CD4-positive, alpha-beta T cell (primary cell): ENCODE results near the gene ZNF282. TPM values are rescaled to one million over a fixed set of nuclear protein-coding genes. Genes with fewer than 3 reads are reported as not detected.

Experiments
- ATAC-seq: fragments of 200-7000 bp; cut with Tn5 transposase; one replicate; pipeline ENCODE4 v1.10.0; 2022; ENCODE audit warnings: mild to moderate bottlenecking; ENCODE audit not compliant: poor library complexity
- CTCF ChIA-PET: fragments of 350-600 bp; sonication (Branson Sonifier 250); formaldehyde crosslinking; loops from one replicate; lab custom pipeline; 2021; ENCODE audit warnings: antibody characterized with exemption, inconsistent platforms; lab: Charles Lee
- POLR2A ChIA-PET: fragments of 350-600 bp; sonication (Branson Sonifier 250); formaldehyde crosslinking; loops from one replicate; lab custom pipeline; 2021; ENCODE audit warnings: antibody characterized with exemption, inconsistent platforms; lab: Charles Lee
- DNase-seq, 14 experiments: peaks; one replicate each; pipeline ENCODE4 v3.0.0-alpha.2; 2013 to 2020; ENCODE audit warnings: mixed read lengths in 2 of 14
- H3K27ac ChIP-seq, 2 donors: one replicate each; pipeline versions ENCODE4 v1.5.1 to v1.7.0; 2013; ENCODE audit warnings: low read length in 2 of 2, low read depth in 1 of 2, mild to moderate bottlenecking in 1 of 2
- H3K27me3 ChIP-seq, 2 experiments: 1 replicate in 1 of 2; 2 replicates in 1 of 2; pipeline versions ENCODE4 v1.6.1 to v1.7.0; 2013; ENCODE audit warnings: low read length in 2 of 2, control low read depth in 1 of 2, mild to moderate bottlenecking in 1 of 2, moderate library complexity in 1 of 2; ENCODE audit not compliant: insufficient read depth in 2 of 2, control insufficient read depth in 1 of 2
- H3K36me3 ChIP-seq: one replicate; pipeline ENCODE4 v1.6.1; 2013; ENCODE audit warnings: low read length, control low read depth; ENCODE audit not compliant: insufficient read depth
- H3K4me1 ChIP-seq: one replicate; pipeline ENCODE4 v1.6.1; 2013; ENCODE audit warnings: low read length, control low read depth; ENCODE audit not compliant: insufficient read depth
- H3K4me3 ChIP-seq: one replicate; pipeline ENCODE4 v1.5.1; 2013; ENCODE audit warnings: mild to moderate bottlenecking, low read length, moderate library complexity
- H3K9me3 ChIP-seq, 2 experiments: 1 replicate in 1 of 2; 2 replicates in 1 of 2; pipeline versions ENCODE4 v1.6.1 to v1.7.0; 2013; ENCODE audit warnings: low read length in 2 of 2, mild to moderate bottlenecking in 2 of 2, control low read depth in 1 of 2, moderate library complexity in 1 of 2; ENCODE audit not compliant: control insufficient read depth in 1 of 2, insufficient read depth in 1 of 2
- H3K27ac Mint-ChIP-seq: one replicate; pipeline ENCODE4 v1.8.0; 2020; ENCODE audit warnings: mixed read lengths
- H3K27me3 Mint-ChIP-seq: one replicate; pipeline ENCODE4 v1.8.0; 2021; ENCODE audit warnings: mixed read lengths
- H3K36me3 Mint-ChIP-seq: one replicate; pipeline ENCODE4 v1.8.0; 2021; ENCODE audit warnings: low read depth, mixed read lengths
- H3K4me1 Mint-ChIP-seq: one replicate; pipeline ENCODE4 v1.8.0; 2021; ENCODE audit warnings: low read depth, mixed read lengths
- H3K4me3 Mint-ChIP-seq: one replicate; pipeline ENCODE4 v1.8.0; 2020; ENCODE audit warnings: mild to moderate bottlenecking, mixed read lengths
- H3K9me3 Mint-ChIP-seq: one replicate; pipeline ENCODE4 v1.8.0; 2020; ENCODE audit warnings: mixed read lengths
- intact Hi-C, 2 experiments: fragments of 100-400 bp; cut with DNase I in 1 of 2; cut with micrococcal nuclease in 1 of 2; formaldehyde crosslinking; loops; one replicate each; pipeline versions ENCODE4 v1.15.1 to v1.9.0; 2023 to 2025; cut with DNase I, micrococcal nuclease
- total RNA-seq, 174 experiments: library from RNA in 2 of 174; stranded (reverse) in 2 of 174; gene quantifications; one replicate each; pipeline ENCODE4 v1.2.3 and lab custom pipeline; 2021 to 2026
- TF ChIP-seq, protein P1 (sequence below): fragments of 200-600 bp; IDR thresholded peaks from one replicate; pipeline ENCODE4 v1.8.0; 2022; ENCODE audit warnings: antibody characterized with exemption, mild to moderate bottlenecking

ZNF282 gene
- total RNA-seq, 2 experiments from 2014 or later, result 13.3 to 15.6 TPM

DNA sequence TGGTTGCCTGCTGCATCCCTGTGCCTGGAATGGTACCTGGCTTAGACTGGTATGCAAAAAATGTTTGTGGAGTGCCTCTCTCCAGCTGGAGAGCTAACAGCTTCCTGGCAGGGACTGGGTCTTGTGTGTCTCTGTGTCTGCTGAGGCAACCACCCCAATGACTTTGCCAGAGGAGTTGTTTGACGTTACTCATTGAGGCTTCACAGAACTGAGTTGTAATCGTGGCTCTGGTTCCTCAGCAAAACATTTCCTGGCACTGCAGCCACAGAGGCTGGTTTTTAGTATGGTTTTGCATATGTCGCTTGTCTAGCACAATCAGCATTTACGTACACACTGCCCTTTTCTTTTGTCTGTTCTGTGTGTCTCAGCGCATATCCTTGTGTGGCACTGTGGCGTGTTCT, 7.5 kb downstream of the ZNF282 start:
- Mint-ChIP-seq H3K27me3 (no peaks in the 10 kb centered on the region), H3K27ac (no peak overlapping the region), H3K4me1 (peaks cover 16% of the 10 kb centered on the region), H3K9me3 (no peaks in the 10 kb centered on the region), H3K4me3 (no peak overlapping the region), H3K36me3 (peaks cover 87% of the 10 kb centered on the region)
- Histone ChIP-seq H3K36me3 (peaks cover 77% of the 10 kb centered on the region), H3K4me1 (peaks cover 4% of the 10 kb centered on the region), H3K9me3 (no peaks in the 10 kb centered on the region), H3K4me3 (no peak overlapping the region), H3K27ac (no peak overlapping the region), H3K27me3 (no peaks in the 10 kb centered on the region)
- DNase-seq, result no peak
- CTCF ChIA-PET, result no interaction called here
- POLR2A ChIA-PET, result no interaction called here
- ATAC-seq, result peak; percentile 34
- TF ChIP-seq, protein P1, sequence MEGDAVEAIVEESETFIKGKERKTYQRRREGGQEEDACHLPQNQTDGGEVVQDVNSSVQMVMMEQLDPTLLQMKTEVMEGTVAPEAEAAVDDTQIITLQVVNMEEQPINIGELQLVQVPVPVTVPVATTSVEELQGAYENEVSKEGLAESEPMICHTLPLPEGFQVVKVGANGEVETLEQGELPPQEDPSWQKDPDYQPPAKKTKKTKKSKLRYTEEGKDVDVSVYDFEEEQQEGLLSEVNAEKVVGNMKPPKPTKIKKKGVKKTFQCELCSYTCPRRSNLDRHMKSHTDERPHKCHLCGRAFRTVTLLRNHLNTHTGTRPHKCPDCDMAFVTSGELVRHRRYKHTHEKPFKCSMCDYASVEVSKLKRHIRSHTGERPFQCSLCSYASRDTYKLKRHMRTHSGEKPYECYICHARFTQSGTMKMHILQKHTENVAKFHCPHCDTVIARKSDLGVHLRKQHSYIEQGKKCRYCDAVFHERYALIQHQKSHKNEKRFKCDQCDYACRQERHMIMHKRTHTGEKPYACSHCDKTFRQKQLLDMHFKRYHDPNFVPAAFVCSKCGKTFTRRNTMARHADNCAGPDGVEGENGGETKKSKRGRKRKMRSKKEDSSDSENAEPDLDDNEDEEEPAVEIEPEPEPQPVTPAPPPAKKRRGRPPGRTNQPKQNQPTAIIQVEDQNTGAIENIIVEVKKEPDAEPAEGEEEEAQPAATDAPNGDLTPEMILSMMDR, result no peak
- intact Hi-C loops, result no loop called here

- Mint-ChIP-seq H3K4me3 (no peak overlapping the region), H3K9me3 (no peaks in the 10 kb centered on the region), H3K27me3 (no peaks in the 10 kb centered on the region), H3K36me3 (peaks cover 85% of the 10 kb centered on the region), H3K27ac (no peak overlapping the region), H3K4me1 (peaks cover 12% of the 10 kb centered on the region)
- intact Hi-C loops, result no loop called here
- CTCF ChIA-PET, result no interaction called here
- POLR2A ChIA-PET, result no interaction called here
- Histone ChIP-seq H3K4me1 (peaks cover 11% of the 10 kb centered on the region), H3K27me3 (no peaks in the 10 kb centered on the region), H3K9me3 (no peaks in the 10 kb centered on the region), H3K27ac (no peak overlapping the region), H3K36me3 (peaks cover 69% of the 10 kb centered on the region), H3K4me3 (no peak overlapping the region)
- ATAC-seq, result no peak
- no peak for DNase-seq
- TF ChIP-seq, protein P1, result no peak
These were observed 10.5 kb downstream of the ZNF282 start for GRCh38 chr7:149205690-149206381.

GRCh38 chr7:149207324-149208035, 12.1 kb downstream of the ZNF282 start:
- intact Hi-C loops, result no loop called here
- Histone ChIP-seq H3K4me3 (no peak overlapping the region), H3K4me1 (peaks cover 11% of the 10 kb centered on the region), H3K9me3 (no peaks in the 10 kb centered on the region), H3K27ac (no peak overlapping the region), H3K27me3 (no peaks in the 10 kb centered on the region), H3K36me3 (peaks cover 74% of the 10 kb centered on the region)
- POLR2A ChIA-PET, result interaction anchor here (0.7 kb wide), 1 partner anchor 12 kb away, joined by 3 read pairs; the partner anchor contains the start of gene ZNF282
- Mint-ChIP-seq H3K27me3 (no peaks in the 10 kb centered on the region), H3K9me3 (no peaks in the 10 kb centered on the region), H3K36me3 (peaks cover 88% of the 10 kb centered on the region), H3K27ac (no peak overlapping the region), H3K4me3 (no peak overlapping the region), H3K4me1 (peaks cover 9% of the 10 kb centered on the region)
- no peak for ATAC-seq
- CTCF ChIA-PET, result no interaction called here
- TF ChIP-seq, protein P1, result no peak
- DNase-seq, result no peak
